GOT3 (cell line): ENCODE results near the gene NEDD8.

ENCODE experiments used
- DNase-seq: peaks from one replicate; lab custom pipeline; 2025; ENCODE audit warnings: mixed read lengths; lab: John Stamatoyannopoulos, UW

The NEDD8 gene

DNA sequence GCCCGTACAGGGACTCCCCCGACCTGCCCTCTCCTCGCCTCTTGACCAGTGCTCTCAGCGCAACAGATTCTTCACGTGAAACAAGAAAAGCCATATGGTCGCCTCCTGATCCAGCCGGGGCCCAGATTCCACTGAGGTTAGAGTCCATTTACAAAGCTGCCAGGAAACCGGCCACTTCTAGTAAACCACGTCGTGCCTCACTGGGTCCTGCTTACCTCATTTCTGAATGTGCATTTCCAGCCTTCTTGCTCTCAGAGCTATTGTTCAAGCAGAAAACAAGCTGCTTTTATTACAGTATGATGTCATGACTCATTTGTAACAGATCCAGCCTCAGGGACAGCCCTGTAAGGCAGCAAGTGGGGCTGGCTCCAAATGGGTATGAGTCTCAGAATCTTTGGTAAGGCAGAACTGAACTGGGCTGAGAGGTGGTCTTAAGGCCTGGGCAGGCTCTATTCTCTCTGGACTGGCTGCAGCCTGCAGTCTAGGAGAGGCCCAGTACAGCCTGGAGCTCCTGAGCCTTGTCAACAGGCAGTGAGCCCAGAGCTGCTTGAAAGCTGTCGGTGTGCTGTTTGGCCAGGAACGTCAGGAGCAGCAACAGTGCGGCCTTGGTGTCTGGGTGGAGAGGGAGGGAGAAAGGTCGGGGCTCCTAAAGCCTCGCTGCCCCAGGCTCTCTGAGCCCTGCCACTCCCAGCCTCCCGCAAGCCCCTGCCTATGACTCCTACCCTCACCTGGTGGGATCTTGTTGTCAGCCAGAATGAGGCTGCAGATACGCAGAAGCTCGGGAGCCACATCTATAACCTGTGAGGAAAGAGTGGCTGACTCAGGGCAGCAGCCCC is 52.0 kb downstream of the NEDD8 start:
- no peak for DNase-seq

DNA sequence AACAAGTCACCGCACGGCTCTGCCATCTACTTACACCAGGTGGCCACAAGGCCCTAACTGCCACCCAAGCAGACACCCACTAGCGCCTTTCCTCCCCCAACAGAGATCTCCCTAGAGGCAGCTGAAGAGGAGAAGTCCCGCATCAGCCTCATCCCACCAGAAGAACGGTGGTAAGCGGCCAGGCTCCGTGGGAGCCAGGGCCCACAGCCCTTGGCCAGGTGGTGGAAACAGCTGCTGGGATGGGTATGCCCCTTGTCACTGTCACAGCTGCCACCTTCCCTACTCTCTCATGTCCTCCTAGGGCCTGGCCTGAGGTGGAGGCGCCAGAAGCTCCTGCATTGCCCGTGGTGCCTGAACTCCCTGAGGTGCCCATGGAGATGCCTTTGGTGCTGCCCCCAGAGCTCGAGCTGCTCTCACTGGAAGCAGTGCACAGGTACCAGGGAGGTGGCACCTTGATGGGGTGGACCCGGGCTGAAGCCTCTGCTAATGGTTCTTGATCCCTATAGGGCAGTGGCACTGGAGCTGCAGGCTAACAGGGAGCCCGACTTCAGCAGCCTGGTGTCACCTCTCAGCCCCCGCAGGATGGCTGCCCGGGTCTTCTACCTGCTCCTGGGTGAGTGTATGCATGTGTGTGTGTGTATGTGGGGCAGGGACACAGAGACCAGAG is 52.7 kb downstream of the NEDD8 start:
- no peak for DNase-seq

GRCh38 chr14:24178399-24179178 is 53.6 kb downstream of the NEDD8 start:
- DNase-seq = no peak

- DNase-seq = no peak
These were observed 54.3 kb downstream of the NEDD8 start for GRCh38 chr14:24177891-24178290.

DNA sequence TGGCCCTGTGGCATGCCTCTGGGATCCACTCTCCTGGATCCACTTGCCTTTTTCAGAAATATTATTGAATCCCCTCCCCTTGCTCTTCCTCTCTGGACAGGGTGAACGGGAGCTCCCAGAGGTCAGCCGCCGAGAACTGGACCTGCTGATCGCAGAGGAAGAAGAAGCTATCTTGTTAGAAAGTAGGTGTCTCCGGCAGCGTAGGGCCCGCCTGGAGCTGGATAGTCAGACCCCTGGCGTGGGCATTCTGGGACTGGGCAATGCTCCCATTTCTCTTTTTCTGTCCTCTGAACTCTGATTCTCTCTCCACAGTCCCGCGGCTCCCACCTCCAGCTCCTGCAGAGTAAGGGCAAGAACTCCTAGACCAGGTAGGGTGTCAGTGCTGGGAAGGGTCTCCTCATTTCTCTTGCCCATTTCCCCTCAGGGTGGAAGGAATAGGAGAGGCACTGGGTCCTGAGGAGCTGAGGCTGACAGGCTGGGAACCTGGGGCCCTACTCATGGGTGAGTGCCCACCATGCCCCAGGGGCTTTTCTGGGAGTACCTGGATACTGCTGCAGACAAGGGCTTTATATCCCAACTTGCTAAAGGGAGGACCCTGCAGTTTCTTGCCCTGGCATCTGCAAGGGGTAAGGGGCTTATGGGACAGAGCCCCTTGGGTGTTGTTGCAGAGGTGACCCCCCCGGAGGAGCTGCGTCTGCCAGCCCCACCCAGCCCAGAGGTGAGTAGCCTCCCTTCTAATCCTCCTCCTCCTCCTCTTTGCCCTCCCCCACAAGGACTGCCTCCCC is 54.9 kb downstream of the NEDD8 start:
- no peak for DNase-seq

DNA sequence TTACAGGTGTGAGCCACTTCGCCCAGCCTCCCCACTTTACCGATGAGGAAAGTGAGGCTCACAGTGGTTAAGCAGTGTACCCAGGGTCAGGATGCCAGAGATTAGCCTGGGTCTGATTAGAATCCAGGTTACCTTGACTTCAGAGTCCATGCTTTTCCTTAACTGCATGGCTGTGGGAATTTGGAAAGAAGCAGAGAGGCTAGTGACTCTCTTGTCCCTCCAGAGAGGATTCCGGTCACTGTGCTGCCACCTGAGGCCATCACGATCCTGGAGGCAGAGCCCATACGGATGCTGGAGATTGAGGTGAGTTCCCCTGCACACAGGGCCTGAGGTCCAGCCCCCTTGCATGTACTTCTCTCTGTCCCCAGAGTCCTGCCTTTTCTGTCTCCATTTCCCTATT is 55.6 kb downstream of the NEDD8 start:
- DNase-seq = no peak

DNA sequence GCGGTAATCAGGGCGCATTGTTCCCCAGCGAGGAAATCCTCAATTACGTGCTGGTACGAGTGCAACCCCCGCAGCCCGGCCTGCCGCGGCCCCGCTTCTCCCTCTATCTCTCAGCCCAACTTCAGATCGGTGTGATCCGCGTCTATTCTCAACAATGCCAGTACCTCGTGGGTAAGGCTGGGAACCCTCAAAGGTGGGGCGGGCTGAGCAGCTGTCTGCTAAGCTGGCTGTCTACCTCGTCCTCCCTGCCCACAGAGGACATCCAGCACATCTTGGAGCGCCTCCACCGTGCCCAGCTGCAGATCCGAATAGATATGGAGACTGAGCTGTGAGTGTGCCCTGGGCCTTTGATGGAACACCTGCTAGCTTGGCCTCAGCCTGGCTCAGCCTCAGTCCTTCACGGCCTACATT is 59.3 kb downstream of the NEDD8 start:
- no peak for DNase-seq

DNA sequence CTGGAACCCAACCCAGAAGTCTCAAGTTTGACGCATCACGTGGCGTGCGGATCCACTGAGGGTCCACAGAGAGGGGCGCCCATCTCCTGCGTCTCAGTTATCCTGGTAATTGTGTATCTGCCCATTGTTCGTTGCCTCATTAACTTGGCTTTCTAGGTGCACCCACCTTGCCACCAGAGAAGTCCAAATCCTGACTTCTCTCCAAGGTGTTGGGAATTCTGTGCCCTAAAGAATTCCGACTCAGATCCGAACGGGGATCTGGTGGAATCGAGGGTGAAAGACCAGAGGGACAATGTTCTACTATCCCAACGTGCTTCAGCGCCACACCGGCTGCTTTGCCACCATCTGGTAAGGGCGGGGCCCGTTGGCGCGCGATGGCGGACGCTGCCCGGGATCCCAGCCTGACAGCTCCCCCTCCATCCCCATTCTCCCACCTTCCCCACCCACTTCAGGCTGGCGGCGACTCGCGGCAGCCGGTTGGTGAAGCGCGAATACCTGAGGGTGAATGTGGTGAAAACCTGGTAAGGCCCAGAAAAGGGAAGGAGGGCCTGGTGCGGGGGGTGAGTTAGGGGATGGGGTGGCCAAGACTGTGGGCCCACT is 59.8 kb downstream of the NEDD8 start:
- DNase-seq = no peak

DNA sequence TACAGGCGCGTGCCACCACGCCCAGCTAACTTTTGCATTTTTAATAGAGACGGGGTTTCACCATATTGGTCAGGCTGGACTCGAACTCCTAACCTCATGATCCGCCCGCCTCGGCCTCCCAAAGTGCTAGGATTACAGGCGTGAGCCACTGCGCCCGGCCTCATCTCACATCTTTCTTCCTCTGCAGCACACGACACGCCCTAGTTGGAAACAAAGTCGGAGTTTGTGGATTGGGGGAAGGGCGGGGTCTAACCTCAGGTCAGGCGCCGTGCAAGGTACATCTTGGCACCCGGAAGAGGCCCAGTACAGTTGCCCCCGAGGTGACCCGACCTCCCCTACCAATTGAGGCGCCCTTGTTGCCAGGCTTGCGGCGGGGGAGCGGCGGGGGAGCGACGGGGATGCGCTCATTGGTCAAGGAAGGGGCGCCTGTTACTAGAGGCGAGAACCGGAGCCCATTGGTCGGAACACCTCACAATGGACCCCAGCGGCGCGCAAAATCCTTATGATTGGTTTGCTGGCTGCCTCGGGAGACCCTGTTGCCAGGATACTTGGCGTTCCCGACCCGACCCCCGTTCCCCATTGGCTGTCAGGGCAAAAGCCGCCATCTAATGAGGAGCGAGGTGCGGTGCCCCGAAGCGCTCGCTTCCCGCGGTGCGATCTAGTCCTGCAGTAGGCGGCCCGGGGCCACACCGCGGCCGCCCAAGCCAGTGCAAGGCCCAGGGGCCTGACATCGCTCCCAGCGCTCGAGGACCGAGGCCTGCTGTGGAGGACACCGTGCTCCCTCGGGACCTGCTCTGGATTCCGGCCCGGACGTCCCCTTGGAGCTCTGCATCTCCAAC is 60.5 kb downstream of the NEDD8 start, which contains the start of gene REC8:
REC8 (plus strand) TSS at position 659 of the 839 bp plus-strand sequence. CDS start 473 bp downstream, outside the sequence.
- DNase-seq = no peak

DNA sequence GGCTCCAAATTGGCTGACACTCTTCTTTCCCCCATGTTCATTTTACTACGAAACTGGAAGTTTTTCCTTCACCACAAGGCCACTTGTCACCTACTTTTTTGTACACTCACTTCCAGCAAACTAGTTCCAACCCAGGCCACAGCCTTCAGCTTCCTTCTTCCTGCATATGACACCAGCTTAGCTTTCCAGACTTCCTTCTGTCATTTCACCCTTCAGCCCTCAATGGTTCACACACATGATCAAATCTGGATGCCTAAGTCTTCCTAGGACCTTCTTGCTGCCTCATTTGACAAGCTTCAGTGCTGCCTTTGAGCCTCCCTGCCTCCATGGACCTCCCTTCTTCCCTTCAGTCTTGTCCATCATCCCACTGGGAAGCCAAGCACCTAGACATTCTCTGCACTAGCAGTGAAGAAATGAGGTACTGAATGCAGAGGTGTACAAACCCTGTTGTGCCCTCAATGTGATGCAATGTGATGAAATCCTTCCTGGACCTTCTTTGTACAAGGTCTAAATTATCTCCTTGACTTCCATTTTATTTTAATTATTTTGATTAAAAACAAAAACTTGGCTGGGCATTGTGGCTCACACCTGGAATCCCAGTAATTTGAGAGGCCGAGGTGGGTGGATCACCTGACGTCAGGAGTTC is 64.6 kb downstream of the NEDD8 start:
- DNase-seq = no peak
